Type B pancreatic cell (in vitro differentiated cells): ENCODE measurements around the gene TOR4A. TPM values are rescaled to one million over a fixed set of nuclear protein-coding genes. Genes with fewer than 3 reads are reported as not detected.

Source experiments
- DNase-seq: peaks from one replicate; pipeline ENCODE4 v3.0.0; 2021; ENCODE audit warnings: mixed read lengths; ENCODE audit not compliant: unreplicated experiment; ENCODE audit errors: extremely low spot score
- H3K27ac Mint-ChIP-seq: 2 replicates; pipeline ENCODE4 v1.8.0; 2021; ENCODE audit warnings: mild to moderate bottlenecking, mixed read lengths
- H3K27me3 Mint-ChIP-seq: 2 replicates; pipeline ENCODE4 v1.8.0; 2021; ENCODE audit warnings: mixed read lengths
- H3K36me3 Mint-ChIP-seq: 2 replicates; pipeline ENCODE4 v1.8.0; 2021; ENCODE audit warnings: mixed read lengths
- H3K4me1 Mint-ChIP-seq: one replicate; pipeline ENCODE4 v1.8.0; 2021; ENCODE audit warnings: mixed read lengths; ENCODE audit not compliant: unreplicated experiment
- H3K4me3 Mint-ChIP-seq: 2 replicates; pipeline ENCODE4 v1.8.0; 2021; ENCODE audit warnings: mild to moderate bottlenecking, mixed read lengths
- H3K9me3 Mint-ChIP-seq: 2 replicates; pipeline ENCODE4 v1.8.0; 2021; ENCODE audit warnings: mixed read lengths
- CTCF ChIP-seq: fragments of 200-600 bp; sonication (generic); conservative IDR thresholded peaks from 2 replicates; pipeline ENCODE4 v1.5.0; 2021; ENCODE audit warnings: antibody characterized with exemption, mild to moderate bottlenecking
- total RNA-seq: library from RNA; stranded (reverse); gene quantifications from 2 replicates; pipeline ENCODE4 v1.2.1, GENCODE V29; 2021; ENCODE audit warnings: low replicate concordance

Gene TOR4A
- total RNA-seq, 1 donor from 2014 or later, result 4.5 TPM

GRCh38 chr9:137314561-137315560, 37.3 kb downstream of the TOR4A start:
- H3K9me3 Mint-ChIP-seq, result no peaks in the 10 kb centered on the region
- DNase-seq, result peak; percentile 71
- no peak overlapping the region for H3K4me3 Mint-ChIP-seq
- no peaks in the 10 kb centered on the region for H3K4me1 Mint-ChIP-seq
- H3K27ac Mint-ChIP-seq, result no peak overlapping the region
- TF ChIP-seq CTCF, result no peak
- no peaks in the 10 kb centered on the region for H3K36me3 Mint-ChIP-seq
- H3K27me3 Mint-ChIP-seq, result no peaks in the 10 kb centered on the region

GRCh38 chr9:137315581-137316011, 38.1 kb downstream of the TOR4A start:
- Mint-ChIP-seq H3K4me3 (no peak overlapping the region), H3K4me1 (no peaks in the 10 kb centered on the region), H3K36me3 (no peaks in the 10 kb centered on the region), H3K27me3 (no peaks in the 10 kb centered on the region), H3K27ac (no peak overlapping the region), H3K9me3 (no peaks in the 10 kb centered on the region)
- no peak for DNase-seq
- TF ChIP-seq CTCF, result no peak

DNA sequence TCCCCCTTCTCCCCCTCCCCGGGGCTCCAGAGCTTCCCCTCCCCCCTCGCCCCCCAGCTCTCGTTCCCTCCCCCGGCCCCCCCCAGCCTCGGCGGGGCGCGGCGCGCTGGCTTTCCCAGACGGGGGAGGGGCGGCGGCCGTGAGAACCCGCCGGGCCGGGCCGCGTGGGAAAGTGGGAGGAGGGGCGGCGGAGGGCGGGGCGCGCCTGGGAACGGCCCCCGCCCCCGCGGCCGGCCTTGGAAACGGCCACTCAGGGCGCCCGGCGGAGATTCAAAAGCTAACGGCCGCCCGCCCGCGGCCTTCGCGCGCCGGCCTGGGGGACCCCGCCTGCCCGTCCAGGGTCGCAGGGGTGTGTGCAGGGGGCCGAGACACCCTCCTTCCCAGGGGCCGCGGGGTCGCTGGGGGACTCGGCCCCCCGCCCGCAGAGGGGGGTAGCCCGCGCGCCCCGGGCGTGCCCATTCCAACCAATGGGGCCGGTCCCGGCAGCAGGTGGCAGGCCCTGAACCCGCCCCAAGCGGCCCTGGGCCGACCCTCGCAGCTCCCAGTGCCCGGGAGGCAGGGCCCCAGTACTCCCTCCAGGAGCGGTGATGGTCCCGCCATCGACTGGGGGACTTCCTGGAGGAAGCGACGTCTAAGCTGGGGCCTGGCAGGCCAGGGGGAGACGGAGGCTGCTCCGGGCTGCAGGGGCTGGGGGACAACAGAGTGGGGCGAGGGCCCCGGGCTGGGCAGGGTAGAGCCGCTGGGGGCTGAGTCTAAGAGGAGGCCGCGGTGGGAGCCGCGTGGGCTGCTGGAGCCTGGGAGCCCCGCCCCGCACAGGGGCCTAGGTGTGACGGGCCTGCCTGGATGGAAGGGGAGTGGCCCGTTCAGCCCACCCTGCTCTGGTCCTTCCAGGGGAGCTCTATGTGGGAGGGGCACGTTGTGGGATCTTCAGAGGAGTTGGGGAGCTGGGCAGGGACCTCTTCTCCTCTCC, 38.8 kb downstream of the TOR4A start:
- no peak overlapping the region for H3K27ac Mint-ChIP-seq
- no peak overlapping the region for H3K4me3 Mint-ChIP-seq
- DNase-seq, result peak; percentile 75

GRCh38 chr9:137317021-137317717, 39.6 kb downstream of the TOR4A start:
- Mint-ChIP-seq H3K4me3 (no peak overlapping the region), H3K4me1 (no peaks in the 10 kb centered on the region), H3K27me3 (no peaks in the 10 kb centered on the region), H3K27ac (no peak overlapping the region), H3K36me3 (no peaks in the 10 kb centered on the region), H3K9me3 (no peaks in the 10 kb centered on the region)
- no peak for TF ChIP-seq CTCF
- no peak for DNase-seq

More for the DNA sequence above, 38.8 kb downstream of the TOR4A start:
- H3K9me3 Mint-ChIP-seq, result no peaks in the 10 kb centered on the region
- no peaks in the 10 kb centered on the region for H3K4me1 Mint-ChIP-seq
- no peaks in the 10 kb centered on the region for H3K36me3 Mint-ChIP-seq
- TF ChIP-seq CTCF, result no peak
- no peaks in the 10 kb centered on the region for H3K27me3 Mint-ChIP-seq
